Measurements from ENCODE around the gene CORO1C. TPM values are rescaled to one million over a fixed set of nuclear protein-coding genes. Genes with fewer than 3 reads are reported as not detected.

The CORO1C gene
- total RNA-seq, 1 donor from 2014 or later, result 128 TPM

DNA sequence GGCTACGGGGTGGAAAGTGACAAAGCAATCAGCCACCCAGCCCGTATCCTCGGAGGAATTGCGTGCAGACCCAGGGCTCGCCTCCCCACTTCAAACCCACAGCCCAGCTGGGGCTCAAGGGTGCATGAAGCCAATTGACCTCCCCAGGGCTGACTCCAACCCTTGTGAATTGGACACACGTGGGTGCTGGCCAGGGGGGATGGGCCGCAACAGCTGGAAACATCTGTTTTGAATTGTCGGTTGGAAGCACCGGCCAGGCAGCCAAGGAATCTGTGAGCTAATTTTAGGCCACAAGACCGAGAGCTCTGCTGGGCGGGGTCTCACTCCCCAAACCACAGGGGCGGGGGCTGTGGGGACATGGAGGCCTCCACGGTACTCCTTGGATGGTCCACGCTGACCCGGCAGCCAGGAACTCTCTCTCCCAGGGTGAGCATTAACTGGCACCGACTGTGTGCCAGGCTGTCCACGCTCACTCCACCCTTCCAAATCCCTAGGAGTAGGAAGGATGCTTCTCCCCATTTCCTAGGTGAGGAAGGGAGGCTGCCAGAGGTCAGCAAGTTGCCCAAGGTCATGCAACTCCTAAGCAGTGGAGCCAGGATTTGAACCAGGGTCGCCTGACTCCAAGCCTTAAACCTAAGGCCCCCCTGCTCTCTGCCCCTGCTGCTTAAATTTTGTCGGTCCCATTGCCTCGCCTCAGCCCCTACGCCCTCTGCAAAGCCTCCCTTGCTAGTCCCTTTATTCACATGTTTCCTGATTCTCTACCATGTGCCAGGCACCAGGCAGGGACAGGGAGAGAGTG, 121.6 kb downstream of the CORO1C start:
- Histone ChIP-seq H3K27me3 (no peaks in the 10 kb centered on the region), H3K27ac (no peak overlapping the region), H3K4me3 (no peak overlapping the region), H3K9ac (no peak overlapping the region), H3K9me3 (ENCODE audit: low read depth) (no peaks in the 10 kb centered on the region), H2AFZ (replicated peaks) (no peak overlapping the region), H3K4me2 (no peak overlapping the region), H3K4me1 (no peaks in the 10 kb centered on the region), H3F3A (ENCODE audit: low read depth) (peaks cover 12% of the 10 kb centered on the region), H4K20me1 (ENCODE audit: low read depth) (no peaks in the 10 kb centered on the region), H3K36me3 (no peaks in the 10 kb centered on the region), H3K79me2 (ENCODE audit: low read depth) (no peaks in the 10 kb centered on the region)
- TF ChIP-seq, protein P1, sequence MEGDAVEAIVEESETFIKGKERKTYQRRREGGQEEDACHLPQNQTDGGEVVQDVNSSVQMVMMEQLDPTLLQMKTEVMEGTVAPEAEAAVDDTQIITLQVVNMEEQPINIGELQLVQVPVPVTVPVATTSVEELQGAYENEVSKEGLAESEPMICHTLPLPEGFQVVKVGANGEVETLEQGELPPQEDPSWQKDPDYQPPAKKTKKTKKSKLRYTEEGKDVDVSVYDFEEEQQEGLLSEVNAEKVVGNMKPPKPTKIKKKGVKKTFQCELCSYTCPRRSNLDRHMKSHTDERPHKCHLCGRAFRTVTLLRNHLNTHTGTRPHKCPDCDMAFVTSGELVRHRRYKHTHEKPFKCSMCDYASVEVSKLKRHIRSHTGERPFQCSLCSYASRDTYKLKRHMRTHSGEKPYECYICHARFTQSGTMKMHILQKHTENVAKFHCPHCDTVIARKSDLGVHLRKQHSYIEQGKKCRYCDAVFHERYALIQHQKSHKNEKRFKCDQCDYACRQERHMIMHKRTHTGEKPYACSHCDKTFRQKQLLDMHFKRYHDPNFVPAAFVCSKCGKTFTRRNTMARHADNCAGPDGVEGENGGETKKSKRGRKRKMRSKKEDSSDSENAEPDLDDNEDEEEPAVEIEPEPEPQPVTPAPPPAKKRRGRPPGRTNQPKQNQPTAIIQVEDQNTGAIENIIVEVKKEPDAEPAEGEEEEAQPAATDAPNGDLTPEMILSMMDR (IDR thresholded peaks at IDR 0.05), result no peak
- no peak for TF ChIP-seq EZH2phosphoT487 (IDR thresholded peaks at IDR 0.05)
- TF ChIP-seq EZH2 (IDR thresholded peaks at IDR 0.05), result no peak
- H3K9me3 Mint-ChIP-seq, result no peaks in the 10 kb centered on the region
- no peak overlapping the region for H3K4me3 Mint-ChIP-seq
- H3K27me3 Mint-ChIP-seq (ENCODE audit: insufficient read depth, low read depth), result peaks cover 24% of the 10 kb centered on the region
- DNase-seq (ENCODE audit: low spot score), result no peak
- no peaks in the 10 kb centered on the region for H3K36me3 Mint-ChIP-seq
- no peak overlapping the region for H3K27ac Mint-ChIP-seq
- H3K4me1 Mint-ChIP-seq, result peaks cover 10% of the 10 kb centered on the region

DNA sequence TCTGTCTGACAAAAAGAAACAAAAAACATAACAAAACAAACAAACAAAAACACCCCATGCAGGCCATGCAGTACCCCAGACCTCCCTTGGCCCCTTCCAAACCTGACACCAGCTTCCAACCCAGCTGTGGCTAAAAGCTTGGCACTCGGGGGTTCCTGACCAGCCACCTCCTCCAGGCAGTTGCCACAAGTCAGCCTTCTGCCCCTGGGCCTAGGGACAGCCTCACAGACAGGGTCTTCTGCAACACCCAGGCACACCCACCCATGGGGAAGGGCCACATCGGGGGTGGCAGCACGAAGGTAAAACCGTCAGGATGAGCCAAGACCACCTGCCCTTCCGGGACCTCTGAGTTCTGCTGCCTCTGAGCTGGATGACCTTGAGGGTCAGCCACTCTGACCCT, 122.7 kb downstream of the CORO1C start:
- Histone ChIP-seq H2AFZ (replicated peaks) (no peak overlapping the region), H3K36me3 (no peaks in the 10 kb centered on the region), H3K4me1 (no peaks in the 10 kb centered on the region), H3K9ac (no peak overlapping the region), H3K79me2 (ENCODE audit: low read depth) (no peaks in the 10 kb centered on the region), H3K27ac (no peak overlapping the region), H3K4me2 (no peak overlapping the region), H3F3A (ENCODE audit: low read depth) (peaks cover 20% of the 10 kb centered on the region), H4K20me1 (ENCODE audit: low read depth) (no peaks in the 10 kb centered on the region), H3K9me3 (ENCODE audit: low read depth) (no peaks in the 10 kb centered on the region), H3K27me3 (no peaks in the 10 kb centered on the region), H3K4me3 (no peak overlapping the region)
- Mint-ChIP-seq H3K36me3 (no peaks in the 10 kb centered on the region), H3K4me3 (no peak overlapping the region), H3K27me3 (ENCODE audit: insufficient read depth, low read depth) (peaks cover 27% of the 10 kb centered on the region), H3K9me3 (no peaks in the 10 kb centered on the region), H3K4me1 (peaks cover 16% of the 10 kb centered on the region), H3K27ac (no peak overlapping the region)
- no peak for DNase-seq (ENCODE audit: low spot score)
- TF ChIP-seq EZH2phosphoT487 (IDR thresholded peaks at IDR 0.05), result no peak
- TF ChIP-seq EZH2 (IDR thresholded peaks at IDR 0.05), result no peak
- TF ChIP-seq, protein P1 (IDR thresholded peaks at IDR 0.05), result no peak

DNA sequence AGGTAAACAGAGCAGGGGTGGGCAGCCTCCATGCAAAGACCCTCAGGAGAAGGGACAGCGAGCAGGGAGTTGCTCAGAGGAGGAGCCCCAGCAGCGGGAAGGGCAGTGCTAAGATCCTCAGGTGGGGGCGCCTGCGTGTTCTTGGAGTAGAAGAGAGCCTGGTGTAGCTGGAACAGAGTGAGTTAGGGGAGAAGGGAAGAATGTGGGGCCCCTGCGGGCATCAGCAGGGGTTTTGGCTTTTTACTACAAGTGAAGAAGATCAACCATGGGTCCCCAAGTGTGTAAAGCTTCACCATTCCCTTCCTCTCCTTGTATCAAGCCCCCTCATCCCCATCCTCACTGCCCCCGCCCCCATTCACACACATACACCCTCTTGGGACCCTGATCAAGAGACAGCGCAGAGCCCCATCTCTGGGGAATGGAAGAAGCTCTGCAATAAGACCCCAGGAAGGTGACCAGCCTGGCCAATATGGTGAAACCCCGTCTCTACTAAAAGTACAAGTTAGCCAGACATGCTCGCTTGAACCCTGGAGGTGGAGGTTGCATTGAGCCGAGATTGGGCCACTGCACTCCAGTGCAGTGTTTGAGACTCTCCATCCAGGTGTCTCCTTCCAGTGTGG, 123.2 kb downstream of the CORO1C start:
- H3K36me3 Mint-ChIP-seq, result no peaks in the 10 kb centered on the region
- H3K4me1 ChIP-seq, result no peaks in the 10 kb centered on the region
- H3K79me2 ChIP-seq (ENCODE audit: low read depth), result no peaks in the 10 kb centered on the region
- peaks cover 28% of the 10 kb centered on the region for H3K27me3 Mint-ChIP-seq (ENCODE audit: insufficient read depth, low read depth)
- H3K4me3 Mint-ChIP-seq, result no peak overlapping the region
- no peak for TF ChIP-seq EZH2 (IDR thresholded peaks at IDR 0.05)
- no peaks in the 10 kb centered on the region for H3K36me3 ChIP-seq
- peak overlapping the region; percentile 65 for H3K27ac Mint-ChIP-seq
- H3K9me3 Mint-ChIP-seq, result no peaks in the 10 kb centered on the region
- no peak overlapping the region for H3K4me3 ChIP-seq
- H3K9me3 ChIP-seq (ENCODE audit: low read depth), result no peaks in the 10 kb centered on the region
- no peaks in the 10 kb centered on the region for H4K20me1 ChIP-seq (ENCODE audit: low read depth)
- H3F3A ChIP-seq (ENCODE audit: low read depth), result peaks cover 20% of the 10 kb centered on the region
- H3K27ac ChIP-seq, result no peak overlapping the region
- no peak overlapping the region for H2AFZ ChIP-seq (replicated peaks)
- no peak overlapping the region for H3K4me2 ChIP-seq
- no peak for DNase-seq (ENCODE audit: low spot score)
- H3K27me3 ChIP-seq, result no peaks in the 10 kb centered on the region
- no peak overlapping the region for H3K9ac ChIP-seq
- H3K4me1 Mint-ChIP-seq, result peaks cover 14% of the 10 kb centered on the region

DNA sequence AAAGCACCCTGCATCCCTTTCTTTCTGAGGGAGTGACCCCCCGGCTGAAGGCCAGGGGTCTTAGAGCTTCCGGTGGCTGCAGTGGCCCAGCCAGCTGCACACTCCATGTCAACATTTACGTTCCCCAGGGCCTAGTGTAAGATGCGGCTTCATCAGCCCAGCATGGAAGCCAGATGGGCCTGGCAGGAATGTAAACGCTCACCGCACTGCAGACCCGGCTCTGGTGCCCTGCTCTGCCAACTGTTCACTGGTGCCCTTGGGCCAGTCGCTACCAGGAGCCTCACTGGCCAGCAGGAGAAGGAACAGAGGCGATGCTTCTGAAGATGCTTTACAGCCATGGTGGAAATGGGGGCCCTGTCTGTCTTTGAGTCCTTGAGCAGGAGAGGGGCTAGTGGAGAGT, 124.8 kb downstream of the CORO1C start:
- Histone ChIP-seq H3K27me3 (no peaks in the 10 kb centered on the region), H3K4me1 (no peaks in the 10 kb centered on the region), H3K36me3 (no peaks in the 10 kb centered on the region), H3K4me2 (no peak overlapping the region), H3K9me3 (ENCODE audit: low read depth) (no peaks in the 10 kb centered on the region), H2AFZ (replicated peaks) (no peak overlapping the region), H3K79me2 (ENCODE audit: low read depth) (no peaks in the 10 kb centered on the region), H3K27ac (no peak overlapping the region), H4K20me1 (ENCODE audit: low read depth) (no peaks in the 10 kb centered on the region), H3K4me3 (no peak overlapping the region), H3K9ac (no peak overlapping the region), H3F3A (ENCODE audit: low read depth) (peaks cover 20% of the 10 kb centered on the region)
- Mint-ChIP-seq H3K27ac (no peak overlapping the region), H3K27me3 (ENCODE audit: insufficient read depth, low read depth) (peaks cover 26% of the 10 kb centered on the region), H3K4me1 (peaks cover 15% of the 10 kb centered on the region), H3K36me3 (no peaks in the 10 kb centered on the region), H3K9me3 (no peaks in the 10 kb centered on the region), H3K4me3 (no peak overlapping the region)
- TF ChIP-seq EZH2phosphoT487 (IDR thresholded peaks at IDR 0.05) (no peak), EZH2 (IDR thresholded peaks at IDR 0.05) (no peak)
- TF ChIP-seq, protein P1 (IDR thresholded peaks at IDR 0.05), result no peak
- DNase-seq (ENCODE audit: low spot score), result no peak
